Stromal cell of bone marrow (primary cell): ENCODE results near the gene TANGO6.
A peak's percentile ranks its signal among the peaks of the same experiment; 100 is the strongest.

Source experiments
- DNase-seq: peaks from one replicate; pipeline ENCODE4 v3.0.0-alpha.2; 2012; ENCODE audit warnings: low read depth

TANGO6 gene

DNA sequence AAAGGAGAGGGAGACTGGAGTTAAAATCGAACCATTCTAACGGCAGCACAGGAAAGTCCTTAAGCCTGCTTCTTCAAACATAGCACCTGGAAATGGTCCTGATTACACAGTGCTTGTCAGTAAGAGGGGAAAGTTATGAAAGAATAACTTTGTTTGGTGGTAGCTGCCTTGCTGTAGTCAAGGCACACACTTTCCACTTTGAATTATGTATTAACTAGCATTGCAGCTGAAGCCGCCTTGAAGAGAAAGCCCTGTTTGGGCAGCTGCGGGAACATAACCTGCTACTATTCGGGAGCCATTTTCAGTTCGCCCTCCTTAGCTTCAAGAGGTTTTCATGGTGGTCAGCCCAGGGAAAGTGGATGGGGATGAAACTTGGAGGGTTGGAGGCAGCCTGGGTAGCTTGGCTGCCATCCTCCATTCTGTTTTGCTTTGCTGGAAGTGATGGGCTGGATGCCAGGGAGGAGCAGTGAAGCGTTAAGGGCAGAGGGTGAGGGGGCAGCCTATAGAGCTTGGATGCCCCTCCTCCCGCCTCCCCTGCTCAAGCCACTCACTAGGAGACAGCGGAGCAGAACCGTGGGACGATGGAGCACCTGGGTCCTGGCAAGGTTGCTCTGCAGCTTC lies 256.9 kb downstream of the TANGO6 start:
- no peak for DNase-seq

DNA sequence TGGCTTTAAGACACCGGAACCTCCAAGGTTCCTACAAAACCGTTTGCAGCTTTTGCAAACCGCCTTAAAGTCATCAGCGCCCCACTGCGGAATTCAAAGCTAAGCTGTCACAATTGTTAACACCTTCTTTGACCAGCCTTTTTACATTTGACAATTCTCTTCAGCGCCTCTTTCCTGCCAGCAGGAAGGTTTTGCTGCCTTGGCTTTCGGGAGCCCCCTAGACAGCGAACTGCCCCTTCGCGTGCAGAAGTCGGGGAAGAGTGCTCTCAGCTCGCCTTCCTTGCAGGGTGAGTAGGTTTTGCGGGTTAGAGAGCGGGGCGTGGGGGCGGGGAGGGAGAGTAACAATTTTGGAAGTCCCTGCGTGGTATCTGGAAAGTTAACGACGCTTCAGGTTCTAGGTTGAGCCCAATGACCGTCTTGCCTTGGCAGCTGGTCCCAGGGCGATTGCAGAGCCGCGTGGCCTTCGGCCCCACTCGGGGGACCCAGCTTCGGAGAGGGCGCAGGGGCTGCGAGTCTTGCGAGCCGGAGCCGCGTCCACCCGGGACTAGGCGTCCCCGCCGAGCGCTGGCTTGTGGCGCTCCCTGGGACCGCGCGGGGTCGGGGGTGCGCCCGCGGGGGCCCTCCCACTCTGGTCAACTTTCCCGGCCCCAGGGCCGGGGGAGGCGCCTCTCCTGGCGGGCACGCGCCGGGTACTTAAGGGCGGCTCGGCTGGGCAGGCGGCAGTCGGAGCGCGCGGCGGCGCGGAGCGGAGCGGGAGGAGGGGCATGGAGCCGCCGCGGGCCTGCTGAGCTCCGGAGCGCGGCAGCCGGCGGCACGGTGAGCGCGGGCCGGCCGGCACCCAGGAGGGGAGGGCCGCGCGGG lies 262.4 kb downstream of the TANGO6 start, which contains the start of gene HAS3:
HAS3 (plus strand) TSS at position 153 of the 861 bp plus-strand sequence. CDS start 3,743 bp downstream, outside the sequence.
- peak; percentile 38 for DNase-seq

DNA sequence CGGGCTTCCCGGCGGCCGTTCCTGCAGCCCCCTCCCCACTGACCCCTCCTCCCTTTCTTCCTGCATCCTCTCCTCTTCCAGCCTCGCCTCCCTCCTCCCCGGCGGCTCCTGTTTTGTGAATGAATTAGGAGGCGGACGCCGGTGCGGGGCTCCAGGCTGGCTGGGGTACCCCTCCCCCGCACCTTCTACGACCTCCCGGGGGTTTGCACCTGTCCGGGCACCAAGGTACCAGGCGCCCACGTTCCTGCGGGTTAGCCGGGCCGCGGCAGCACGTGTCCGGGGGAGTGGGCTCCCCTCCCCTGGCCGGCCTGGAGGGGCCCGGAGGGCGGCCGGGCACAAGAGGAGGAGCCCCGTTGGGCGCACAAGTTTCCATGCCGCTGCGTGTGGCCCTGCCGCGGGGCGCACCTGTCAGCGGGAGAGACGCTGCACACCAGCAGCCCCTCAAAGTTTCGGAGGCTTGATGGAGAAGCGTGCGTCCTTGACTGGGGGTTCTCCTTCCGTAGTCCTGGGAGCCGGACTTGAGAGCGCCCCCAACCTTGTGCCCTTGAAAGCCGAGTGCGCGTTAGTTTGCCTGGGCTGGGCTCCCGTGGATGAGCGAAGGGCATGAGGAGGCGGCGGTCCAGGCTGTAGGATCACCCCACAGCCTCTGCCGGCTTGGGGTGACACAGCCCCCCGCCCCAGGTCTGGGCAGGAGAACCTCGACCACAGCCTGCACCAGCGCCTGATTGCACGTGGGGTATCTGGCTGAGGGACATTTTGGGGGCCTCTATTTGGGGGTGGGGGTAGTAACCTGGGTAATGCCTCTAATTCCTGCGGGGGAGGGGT lies 263.4 kb downstream of the TANGO6 start:
- DNase-seq, result no peak

DNA sequence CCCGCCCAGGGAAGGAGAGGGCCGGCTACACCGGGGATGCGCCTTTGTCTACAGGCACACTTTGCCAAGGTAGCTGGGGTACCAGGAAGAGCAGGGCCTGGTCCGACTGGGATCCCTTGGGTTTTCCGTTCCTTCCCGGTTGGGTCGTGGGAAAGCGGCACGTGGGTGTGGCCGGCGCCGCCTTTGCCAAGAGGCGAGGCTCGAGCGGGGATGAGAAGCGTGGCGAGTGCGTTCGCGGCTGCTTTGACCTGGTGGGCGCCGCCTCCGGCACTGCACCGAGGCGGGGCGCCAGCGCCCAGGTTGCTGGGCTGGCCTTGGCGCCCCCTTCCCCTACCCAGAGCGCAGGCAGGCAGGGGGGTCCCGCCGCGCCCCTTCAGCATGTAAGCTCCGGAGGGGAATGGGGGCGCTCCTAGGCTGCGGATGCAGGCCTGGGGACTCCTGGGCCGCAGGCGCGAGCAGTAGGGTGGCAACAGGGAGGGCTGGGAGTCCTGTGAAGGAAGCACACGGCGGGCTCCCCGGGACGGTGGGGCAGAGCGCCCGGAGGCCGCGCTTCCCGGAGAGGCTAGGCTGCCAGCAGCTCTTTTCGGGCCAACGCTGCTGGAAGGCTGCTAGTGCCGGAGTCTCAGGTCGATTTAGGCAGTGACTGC lies 264.1 kb downstream of the TANGO6 start:
- DNase-seq, result no peak

DNA sequence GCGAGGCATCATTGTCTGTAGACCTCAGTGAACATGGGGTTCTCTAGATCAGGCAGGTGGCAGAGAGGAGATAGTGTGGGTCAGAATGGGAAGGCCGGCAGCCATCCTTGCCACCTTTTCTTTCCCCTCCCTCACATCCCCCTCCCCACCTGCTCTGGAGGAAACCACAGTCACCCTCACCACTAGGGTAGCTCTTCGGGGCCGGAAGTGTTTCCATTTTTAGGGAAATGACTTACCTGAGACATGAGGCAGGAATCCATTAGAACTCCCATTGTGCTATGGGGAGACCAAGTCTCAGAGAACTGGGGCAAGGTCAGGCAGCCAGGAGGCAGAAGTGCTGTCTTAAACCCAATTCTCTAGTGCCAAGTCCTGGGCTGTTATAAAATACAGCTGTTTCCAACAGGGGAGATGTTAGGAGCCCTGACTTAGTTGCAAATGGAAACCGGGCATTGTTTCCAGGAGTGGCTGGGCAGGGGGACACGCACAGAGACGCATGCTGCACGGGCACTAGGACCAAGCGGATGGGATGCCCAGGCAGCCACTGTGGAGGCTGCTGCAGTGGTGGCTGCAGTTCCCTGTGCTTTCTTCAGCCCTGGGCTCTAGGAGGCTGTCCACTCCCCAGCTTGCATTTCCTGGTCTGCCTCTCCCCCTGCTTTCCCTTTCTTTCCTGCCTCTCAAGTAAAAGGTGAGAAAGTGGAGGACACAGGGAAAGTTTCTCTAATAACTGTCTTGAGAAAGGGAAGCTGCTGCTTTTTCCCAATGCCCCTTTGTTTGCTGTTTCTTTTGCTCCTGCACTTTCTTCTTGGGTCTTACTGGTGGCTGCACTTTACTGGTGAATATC lies 265.0 kb downstream of the TANGO6 start:
- DNase-seq, result no peak

DNA sequence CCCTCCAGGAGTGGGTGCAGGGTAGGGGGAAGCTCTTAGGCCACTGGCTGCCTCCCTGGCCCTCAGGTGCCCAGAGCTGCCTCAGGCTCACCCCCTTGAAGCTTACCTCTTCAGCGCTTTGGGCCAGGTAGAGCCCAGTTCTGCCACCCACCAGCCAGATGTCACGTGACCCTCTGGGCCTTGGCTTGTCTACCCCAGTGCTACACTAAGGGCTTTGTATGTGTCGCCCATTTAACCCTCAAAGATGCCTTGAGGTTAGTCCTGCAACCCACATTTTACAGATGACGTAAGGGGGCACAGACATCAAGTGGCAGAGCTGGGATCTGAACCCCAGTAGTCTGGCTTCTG lies 265.5 kb downstream of the TANGO6 start:
- no peak for DNase-seq

DNA sequence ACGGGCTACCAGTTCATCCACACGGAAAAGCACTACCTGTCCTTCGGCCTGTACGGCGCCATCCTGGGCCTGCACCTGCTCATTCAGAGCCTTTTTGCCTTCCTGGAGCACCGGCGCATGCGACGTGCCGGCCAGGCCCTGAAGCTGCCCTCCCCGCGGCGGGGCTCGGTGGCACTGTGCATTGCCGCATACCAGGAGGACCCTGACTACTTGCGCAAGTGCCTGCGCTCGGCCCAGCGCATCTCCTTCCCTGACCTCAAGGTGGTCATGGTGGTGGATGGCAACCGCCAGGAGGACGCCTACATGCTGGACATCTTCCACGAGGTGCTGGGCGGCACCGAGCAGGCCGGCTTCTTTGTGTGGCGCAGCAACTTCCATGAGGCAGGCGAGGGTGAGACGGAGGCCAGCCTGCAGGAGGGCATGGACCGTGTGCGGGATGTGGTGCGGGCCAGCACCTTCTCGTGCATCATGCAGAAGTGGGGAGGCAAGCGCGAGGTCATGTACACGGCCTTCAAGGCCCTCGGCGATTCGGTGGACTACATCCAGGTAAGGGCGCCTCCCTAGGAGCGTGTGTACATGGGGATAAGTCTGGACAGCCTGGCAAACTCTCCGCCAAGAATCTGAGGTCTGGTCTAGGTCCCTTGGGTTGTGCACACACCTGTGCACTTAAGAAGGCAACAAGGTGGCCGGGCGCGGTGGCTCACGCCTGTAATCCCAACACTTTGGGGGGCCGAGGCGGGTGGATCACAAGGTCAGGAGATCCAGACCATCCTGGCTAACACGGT lies 266.3 kb downstream of the TANGO6 start:
- no peak for DNase-seq

DNA sequence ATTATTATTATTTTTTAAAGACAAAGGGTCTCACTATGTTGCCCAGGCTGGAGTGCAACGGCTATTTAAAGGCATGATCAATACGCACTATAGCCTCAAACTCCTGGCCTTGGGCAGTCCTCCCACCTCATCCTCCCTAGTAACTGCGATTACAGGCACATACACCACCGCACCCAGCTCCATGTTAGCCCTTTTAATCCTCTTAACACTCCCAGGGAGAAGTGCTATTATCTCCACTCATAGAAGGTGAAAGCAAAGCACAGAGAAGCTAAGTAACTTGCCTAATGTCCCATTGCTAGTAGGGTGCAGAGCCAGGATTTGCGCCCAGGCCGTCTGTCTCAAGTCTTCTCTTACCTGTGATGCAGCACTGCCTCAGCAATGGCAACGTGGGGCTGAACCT lies 267.1 kb downstream of the TANGO6 start:
- no peak for DNase-seq

DNA sequence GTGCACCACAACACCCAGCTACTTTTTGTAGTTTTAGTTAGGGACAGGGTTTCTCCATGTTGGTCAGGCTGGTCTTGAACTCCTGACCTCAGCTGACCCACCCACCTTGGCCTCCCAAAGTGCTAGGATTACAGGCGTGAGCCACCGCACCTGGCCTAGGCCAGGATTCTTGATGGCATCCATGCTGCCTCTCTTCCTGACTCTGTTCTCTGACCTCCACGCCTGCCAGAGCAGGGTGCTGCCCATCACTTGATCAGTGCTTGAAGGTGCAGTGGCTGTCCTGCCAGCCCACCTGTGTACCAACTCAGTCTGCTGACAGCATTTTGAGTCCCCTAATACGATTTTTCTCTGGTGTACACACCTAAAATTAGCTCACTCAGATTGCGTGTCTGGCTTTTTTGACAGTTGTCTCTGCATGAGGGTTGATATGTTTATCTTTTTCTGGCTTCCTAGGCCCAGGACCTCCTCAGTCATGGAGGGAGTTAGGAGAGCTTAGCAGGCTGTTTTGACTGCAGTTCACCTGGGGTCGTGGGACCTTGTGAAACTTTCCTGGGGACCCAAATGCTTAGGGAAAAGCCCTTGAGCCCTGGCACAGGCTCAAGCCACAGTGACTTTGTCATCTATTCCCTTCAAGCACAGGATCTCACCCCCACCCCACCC lies 268.0 kb downstream of the TANGO6 start:
- DNase-seq, result no peak

DNA sequence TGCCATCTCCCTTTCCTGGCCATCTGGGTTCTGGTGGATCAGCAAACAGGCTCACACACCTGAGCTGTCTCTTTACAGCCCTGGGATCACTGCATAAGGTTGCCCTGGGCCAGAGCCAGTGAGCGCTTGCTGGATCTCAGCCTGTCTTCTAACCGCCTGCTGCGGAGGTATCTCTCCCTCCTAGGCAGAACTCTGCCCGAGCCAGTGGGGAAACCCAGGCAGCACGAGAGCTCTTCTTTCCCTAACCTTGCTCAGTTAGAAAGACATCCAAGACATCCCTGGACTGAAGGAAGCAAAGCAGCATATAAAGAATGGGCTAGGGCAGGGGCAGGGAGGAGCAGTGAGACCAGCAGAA lies 268.5 kb downstream of the TANGO6 start:
- no peak for DNase-seq

DNA sequence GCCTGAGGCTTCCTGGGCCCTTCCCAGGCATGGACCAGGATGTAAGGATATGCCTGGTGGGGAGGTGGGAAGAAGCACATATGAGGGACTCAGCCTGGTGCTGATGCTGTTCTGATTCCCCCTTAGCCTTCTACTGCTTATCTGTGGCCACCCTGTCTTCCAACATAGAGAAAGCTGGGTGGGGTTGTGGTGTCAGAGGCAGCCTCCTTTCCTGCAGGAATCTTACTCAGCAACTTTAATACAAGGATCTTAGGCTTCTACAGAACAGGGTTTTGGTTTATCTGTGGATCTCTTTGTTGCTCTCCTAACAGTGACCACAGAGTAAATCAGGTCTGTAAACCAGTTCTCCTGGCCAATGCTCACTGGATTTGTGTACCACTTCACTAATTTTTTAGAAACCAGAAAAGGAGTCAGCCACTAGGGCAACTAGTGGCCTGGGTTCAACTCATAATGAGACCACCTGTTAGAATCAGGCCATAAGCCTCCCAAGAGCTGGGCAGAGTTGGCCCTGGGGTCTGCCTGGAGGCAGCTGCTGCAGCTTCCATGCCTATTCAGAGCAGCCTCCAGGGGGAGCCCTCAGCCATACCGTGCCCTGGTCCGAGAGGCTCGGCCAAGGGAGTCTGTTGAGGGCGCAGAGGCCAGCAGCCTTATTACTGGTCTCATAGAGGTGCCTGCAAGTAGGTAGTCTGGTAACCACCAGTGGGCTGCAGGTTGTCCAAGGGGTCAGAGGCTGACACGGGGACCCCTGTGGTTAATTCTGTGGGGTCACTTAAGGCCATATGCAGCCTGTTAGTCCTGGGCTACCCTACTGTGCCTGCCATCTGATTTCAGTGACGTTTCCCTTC lies 269.2 kb downstream of the TANGO6 start:
- no peak for DNase-seq

DNA sequence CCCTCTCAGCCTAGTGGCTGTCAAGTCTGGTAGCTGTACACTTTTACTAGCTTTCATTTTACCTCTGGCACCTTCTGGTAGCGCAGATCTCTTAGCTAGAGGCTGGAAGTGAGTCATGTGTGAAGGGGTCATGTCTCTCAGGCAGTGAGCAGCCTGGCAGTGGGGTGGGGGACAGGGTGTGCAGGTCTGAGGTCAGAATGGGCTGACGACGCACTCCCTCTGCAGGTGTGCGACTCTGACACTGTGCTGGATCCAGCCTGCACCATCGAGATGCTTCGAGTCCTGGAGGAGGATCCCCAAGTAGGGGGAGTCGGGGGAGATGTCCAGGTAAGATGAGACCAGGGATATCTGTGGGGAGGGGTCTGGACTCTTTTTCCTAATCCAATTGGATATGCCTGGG lies 269.9 kb downstream of the TANGO6 start:
- no peak for DNase-seq

DNA sequence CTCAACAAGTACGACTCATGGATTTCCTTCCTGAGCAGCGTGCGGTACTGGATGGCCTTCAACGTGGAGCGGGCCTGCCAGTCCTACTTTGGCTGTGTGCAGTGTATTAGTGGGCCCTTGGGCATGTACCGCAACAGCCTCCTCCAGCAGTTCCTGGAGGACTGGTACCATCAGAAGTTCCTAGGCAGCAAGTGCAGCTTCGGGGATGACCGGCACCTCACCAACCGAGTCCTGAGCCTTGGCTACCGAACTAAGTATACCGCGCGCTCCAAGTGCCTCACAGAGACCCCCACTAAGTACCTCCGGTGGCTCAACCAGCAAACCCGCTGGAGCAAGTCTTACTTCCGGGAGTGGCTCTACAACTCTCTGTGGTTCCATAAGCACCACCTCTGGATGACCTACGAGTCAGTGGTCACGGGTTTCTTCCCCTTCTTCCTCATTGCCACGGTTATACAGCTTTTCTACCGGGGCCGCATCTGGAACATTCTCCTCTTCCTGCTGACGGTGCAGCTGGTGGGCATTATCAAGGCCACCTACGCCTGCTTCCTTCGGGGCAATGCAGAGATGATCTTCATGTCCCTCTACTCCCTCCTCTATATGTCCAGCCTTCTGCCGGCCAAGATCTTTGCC lies 271.1 kb downstream of the TANGO6 start:
- DNase-seq, result no peak

DNA sequence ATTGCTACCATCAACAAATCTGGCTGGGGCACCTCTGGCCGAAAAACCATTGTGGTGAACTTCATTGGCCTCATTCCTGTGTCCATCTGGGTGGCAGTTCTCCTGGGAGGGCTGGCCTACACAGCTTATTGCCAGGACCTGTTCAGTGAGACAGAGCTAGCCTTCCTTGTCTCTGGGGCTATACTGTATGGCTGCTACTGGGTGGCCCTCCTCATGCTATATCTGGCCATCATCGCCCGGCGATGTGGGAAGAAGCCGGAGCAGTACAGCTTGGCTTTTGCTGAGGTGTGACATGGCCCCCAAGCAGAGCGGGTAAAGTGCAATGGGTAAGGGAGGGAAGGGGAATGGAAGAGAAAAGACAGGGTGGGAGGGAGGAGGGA lies 271.6 kb downstream of the TANGO6 start:
- no peak for DNase-seq

DNA sequence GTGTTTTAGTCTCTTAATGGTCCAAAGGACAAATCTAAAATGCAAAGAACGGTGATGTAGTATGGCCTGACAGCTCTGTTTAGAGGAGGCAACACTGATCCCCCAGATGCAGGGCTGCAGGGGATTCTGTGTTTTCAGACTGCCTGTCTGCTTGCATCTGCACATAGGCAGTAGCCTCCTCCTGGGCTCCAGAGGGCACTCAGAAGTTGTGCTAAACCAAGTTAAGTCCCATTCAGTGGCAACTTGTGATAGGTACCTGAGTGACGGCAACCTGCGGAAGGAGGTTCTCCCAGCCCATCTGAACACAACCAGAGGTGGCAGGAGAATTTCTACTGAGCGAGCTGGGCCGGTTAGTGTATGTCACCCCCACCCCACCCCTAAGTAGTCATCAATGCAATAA lies 272.0 kb downstream of the TANGO6 start:
- DNase-seq, result no peak

DNA sequence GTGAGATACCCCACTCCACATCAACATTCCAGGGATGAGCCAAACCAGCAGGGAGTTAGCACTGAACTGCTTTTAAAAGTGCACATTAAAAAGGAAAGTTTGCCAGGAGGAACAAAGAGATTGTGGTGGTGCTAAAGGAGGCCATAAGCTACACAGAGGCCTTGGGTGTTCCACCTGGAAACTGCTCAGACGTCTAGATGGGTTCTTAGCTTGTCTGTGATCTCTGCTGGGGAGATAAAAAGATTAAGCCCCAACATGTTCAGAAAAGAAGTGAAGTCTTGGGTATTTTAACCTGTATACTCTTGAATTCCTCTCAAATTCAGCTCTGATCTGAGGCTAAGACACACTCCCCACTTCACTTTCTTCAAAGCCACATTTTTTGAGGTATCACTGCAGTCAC lies 272.5 kb downstream of the TANGO6 start:
- DNase-seq, result no peak

DNA sequence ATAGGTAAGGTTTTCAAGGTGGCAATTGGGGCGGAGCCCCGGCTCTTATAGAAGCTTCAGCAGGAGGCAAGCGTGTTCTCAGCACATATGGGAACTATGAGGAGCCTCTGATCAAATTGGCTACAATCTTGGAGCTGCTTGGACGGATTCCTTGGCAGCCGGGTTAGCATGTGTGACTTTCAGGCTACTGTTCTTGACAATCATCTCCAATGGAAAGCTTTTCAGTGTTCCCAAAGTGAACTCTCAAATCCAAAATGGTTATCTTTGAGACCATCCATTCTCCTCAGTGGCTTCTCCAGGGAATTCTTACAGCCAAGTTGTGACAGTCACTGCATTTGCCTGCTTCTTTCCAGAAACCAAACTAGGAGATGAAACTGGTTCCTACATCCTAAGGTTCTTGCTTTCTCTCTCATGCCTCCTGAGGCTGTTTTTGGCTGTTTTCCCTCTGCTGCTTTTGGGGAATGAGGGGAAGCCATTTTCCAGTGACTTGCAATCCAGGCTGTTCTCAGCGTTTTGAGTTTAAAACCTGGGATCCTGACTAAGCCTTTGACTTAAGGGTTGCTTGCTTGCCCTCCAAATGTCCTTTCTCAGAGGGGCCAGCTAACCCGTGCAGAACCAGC lies 273.0 kb downstream of the TANGO6 start:
- DNase-seq, result no peak

DNA sequence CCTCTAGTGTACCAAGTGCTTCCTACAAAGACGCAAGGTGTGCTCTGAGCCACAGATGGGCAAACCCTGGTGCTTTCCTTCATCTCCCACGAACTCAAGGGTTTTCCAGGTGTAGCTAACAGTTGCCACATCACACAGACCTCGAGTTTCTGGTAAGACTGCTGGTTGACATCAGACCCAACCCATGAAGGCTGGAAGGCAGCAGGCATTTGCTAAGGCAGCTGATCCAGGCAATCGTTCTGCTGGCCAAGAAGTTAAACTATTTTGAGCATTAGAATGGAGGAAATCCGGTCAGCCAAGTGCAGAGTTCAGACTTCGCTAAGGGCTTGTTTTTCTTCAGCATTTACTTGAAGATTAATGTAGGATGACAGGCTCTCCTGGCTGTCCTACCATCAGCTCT lies 273.6 kb downstream of the TANGO6 start:
- DNase-seq, result no peak
